CD4-positive, alpha-beta T cell (primary cell): ENCODE measurements around the gene S100A4. TPM values are rescaled to one million over a fixed set of nuclear protein-coding genes. Genes with fewer than 3 reads are reported as not detected.

Experiments
- ATAC-seq: fragments of 200-7000 bp; cut with Tn5 transposase; one replicate; pipeline ENCODE4 v1.10.0; 2022; ENCODE audit warnings: mild to moderate bottlenecking; ENCODE audit not compliant: poor library complexity
- CTCF ChIA-PET: fragments of 350-600 bp; sonication (Branson Sonifier 250); formaldehyde crosslinking; loops from one replicate; lab custom pipeline; 2021; ENCODE audit warnings: antibody characterized with exemption, inconsistent platforms; lab: Charles Lee
- POLR2A ChIA-PET: fragments of 350-600 bp; sonication (Branson Sonifier 250); formaldehyde crosslinking; loops from one replicate; lab custom pipeline; 2021; ENCODE audit warnings: antibody characterized with exemption, inconsistent platforms; lab: Charles Lee
- DNase-seq, 14 experiments: peaks; one replicate each; pipeline ENCODE4 v3.0.0-alpha.2; 2013 to 2020; ENCODE audit warnings: mixed read lengths in 2 of 14
- H3K27ac ChIP-seq, 2 donors: one replicate each; pipeline versions ENCODE4 v1.5.1 to v1.7.0; 2013; ENCODE audit warnings: low read length in 2 of 2, low read depth in 1 of 2, mild to moderate bottlenecking in 1 of 2
- H3K27me3 ChIP-seq, 2 experiments: 1 replicate in 1 of 2; 2 replicates in 1 of 2; pipeline versions ENCODE4 v1.6.1 to v1.7.0; 2013; ENCODE audit warnings: low read length in 2 of 2, control low read depth in 1 of 2, mild to moderate bottlenecking in 1 of 2, moderate library complexity in 1 of 2; ENCODE audit not compliant: insufficient read depth in 2 of 2, control insufficient read depth in 1 of 2
- H3K36me3 ChIP-seq: one replicate; pipeline ENCODE4 v1.6.1; 2013; ENCODE audit warnings: low read length, control low read depth; ENCODE audit not compliant: insufficient read depth
- H3K4me1 ChIP-seq: one replicate; pipeline ENCODE4 v1.6.1; 2013; ENCODE audit warnings: low read length, control low read depth; ENCODE audit not compliant: insufficient read depth
- H3K4me3 ChIP-seq: one replicate; pipeline ENCODE4 v1.5.1; 2013; ENCODE audit warnings: mild to moderate bottlenecking, low read length, moderate library complexity
- H3K9me3 ChIP-seq, 2 experiments: 1 replicate in 1 of 2; 2 replicates in 1 of 2; pipeline versions ENCODE4 v1.6.1 to v1.7.0; 2013; ENCODE audit warnings: low read length in 2 of 2, mild to moderate bottlenecking in 2 of 2, control low read depth in 1 of 2, moderate library complexity in 1 of 2; ENCODE audit not compliant: control insufficient read depth in 1 of 2, insufficient read depth in 1 of 2
- H3K27ac Mint-ChIP-seq: one replicate; pipeline ENCODE4 v1.8.0; 2020; ENCODE audit warnings: mixed read lengths
- H3K27me3 Mint-ChIP-seq: one replicate; pipeline ENCODE4 v1.8.0; 2021; ENCODE audit warnings: mixed read lengths
- H3K36me3 Mint-ChIP-seq: one replicate; pipeline ENCODE4 v1.8.0; 2021; ENCODE audit warnings: low read depth, mixed read lengths
- H3K4me1 Mint-ChIP-seq: one replicate; pipeline ENCODE4 v1.8.0; 2021; ENCODE audit warnings: low read depth, mixed read lengths
- H3K4me3 Mint-ChIP-seq: one replicate; pipeline ENCODE4 v1.8.0; 2020; ENCODE audit warnings: mild to moderate bottlenecking, mixed read lengths
- H3K9me3 Mint-ChIP-seq: one replicate; pipeline ENCODE4 v1.8.0; 2020; ENCODE audit warnings: mixed read lengths
- intact Hi-C, 2 experiments: fragments of 100-400 bp; cut with DNase I in 1 of 2; cut with micrococcal nuclease in 1 of 2; formaldehyde crosslinking; loops; one replicate each; pipeline versions ENCODE4 v1.15.1 to v1.9.0; 2023 to 2025; cut with DNase I, micrococcal nuclease
- total RNA-seq, 174 experiments: library from RNA in 2 of 174; stranded (reverse) in 2 of 174; gene quantifications; one replicate each; pipeline ENCODE4 v1.2.3 and lab custom pipeline; 2021 to 2026
- TF ChIP-seq, protein P1 (sequence below): fragments of 200-600 bp; IDR thresholded peaks from one replicate; pipeline ENCODE4 v1.8.0; 2022; ENCODE audit warnings: antibody characterized with exemption, mild to moderate bottlenecking

The S100A4 gene
- total RNA-seq, 2 experiments from 2014 or later: 297 to 299 TPM

DNA sequence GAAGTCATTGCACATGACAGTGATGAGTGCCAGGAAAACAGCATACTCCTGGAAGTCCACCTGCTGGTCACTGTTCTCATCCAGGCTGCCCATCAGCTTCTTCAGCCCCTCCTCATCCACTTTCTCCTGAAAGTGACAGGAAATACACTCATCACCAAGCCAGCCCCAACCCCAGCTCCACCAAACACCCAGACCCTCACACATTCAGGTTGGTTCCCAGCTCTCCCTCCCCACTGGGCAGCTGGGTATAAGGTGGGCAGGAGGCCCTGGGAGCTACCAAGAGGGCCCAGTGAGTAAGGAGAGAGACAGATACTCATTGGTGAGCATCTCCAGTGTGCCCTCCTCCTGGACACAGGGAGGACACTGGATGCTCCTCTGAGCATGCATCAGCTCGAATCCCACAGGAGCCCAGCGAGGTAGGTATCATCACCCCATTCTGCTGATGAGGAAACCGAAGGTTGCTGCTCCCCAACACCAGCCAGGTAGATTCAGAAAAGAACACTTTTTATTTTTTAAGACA lies 15.9 kb upstream of the S100A4 start:
- no peak overlapping the region for H3K4me3 ChIP-seq
- intact Hi-C loops: no loop called here
- no peaks in the 10 kb centered on the region for H3K36me3 ChIP-seq
- POLR2A ChIA-PET: interaction anchor here (0.8 to 1.2 kb wide), 3 partner anchors 16 to 26 kb away, joined by 3 to 4 read pairs (median 4); partner anchors contain the start of genes S100A4 and S100A6
- H3K27ac Mint-ChIP-seq: no peak overlapping the region
- H3K4me3 Mint-ChIP-seq: no peak overlapping the region
- H3K36me3 Mint-ChIP-seq: no peaks in the 10 kb centered on the region
- DNase-seq: no peak
- no peaks in the 10 kb centered on the region for H3K9me3 Mint-ChIP-seq
- TF ChIP-seq, protein P1, sequence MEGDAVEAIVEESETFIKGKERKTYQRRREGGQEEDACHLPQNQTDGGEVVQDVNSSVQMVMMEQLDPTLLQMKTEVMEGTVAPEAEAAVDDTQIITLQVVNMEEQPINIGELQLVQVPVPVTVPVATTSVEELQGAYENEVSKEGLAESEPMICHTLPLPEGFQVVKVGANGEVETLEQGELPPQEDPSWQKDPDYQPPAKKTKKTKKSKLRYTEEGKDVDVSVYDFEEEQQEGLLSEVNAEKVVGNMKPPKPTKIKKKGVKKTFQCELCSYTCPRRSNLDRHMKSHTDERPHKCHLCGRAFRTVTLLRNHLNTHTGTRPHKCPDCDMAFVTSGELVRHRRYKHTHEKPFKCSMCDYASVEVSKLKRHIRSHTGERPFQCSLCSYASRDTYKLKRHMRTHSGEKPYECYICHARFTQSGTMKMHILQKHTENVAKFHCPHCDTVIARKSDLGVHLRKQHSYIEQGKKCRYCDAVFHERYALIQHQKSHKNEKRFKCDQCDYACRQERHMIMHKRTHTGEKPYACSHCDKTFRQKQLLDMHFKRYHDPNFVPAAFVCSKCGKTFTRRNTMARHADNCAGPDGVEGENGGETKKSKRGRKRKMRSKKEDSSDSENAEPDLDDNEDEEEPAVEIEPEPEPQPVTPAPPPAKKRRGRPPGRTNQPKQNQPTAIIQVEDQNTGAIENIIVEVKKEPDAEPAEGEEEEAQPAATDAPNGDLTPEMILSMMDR: no peak
- H3K27ac ChIP-seq: no peak overlapping the region
- H3K4me1 Mint-ChIP-seq: peaks cover 10% of the 10 kb centered on the region
- CTCF ChIA-PET: no interaction called here
- no peaks in the 10 kb centered on the region for H3K27me3 Mint-ChIP-seq
- H3K4me1 ChIP-seq: peaks cover 14% of the 10 kb centered on the region
- no peaks in the 10 kb centered on the region for H3K27me3 ChIP-seq
- ATAC-seq: no peak
- H3K9me3 ChIP-seq: no peaks in the 10 kb centered on the region

DNA sequence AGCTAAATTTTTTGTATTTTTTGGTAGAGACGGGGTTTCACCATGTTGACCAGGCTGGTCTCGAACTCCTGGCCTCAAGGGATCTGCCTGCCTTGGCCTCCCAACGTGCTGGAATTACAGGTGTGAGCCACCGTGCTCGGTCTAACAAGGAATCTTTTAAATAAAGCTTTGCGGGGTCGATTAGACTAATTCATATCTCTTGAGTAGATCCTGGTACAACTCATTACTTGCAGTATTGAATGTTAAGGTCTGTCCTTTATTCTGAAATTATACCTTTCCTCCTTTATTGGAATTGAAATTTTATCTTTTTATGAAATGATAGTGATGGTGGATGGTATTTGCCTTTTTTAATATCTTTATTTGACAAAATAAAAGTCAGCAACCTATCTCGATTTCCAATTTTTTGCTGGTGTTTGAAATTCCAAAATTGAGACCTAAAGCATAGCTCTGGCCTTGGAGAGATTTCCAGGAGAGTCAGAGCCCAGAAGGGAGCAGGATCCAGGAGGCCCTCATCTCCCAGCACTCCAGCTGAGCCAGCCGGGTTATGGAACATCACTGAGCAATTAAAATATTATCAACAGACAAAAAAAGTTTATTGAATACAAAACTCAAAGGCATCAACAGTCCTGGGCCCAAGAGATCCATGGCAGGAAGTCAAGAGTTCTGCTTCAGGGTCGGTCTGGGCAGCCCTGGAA lies 15.3 kb upstream of the S100A4 start:
- H3K4me3 Mint-ChIP-seq: no peak overlapping the region
- Histone ChIP-seq H3K27ac (no peak overlapping the region), H3K4me1 (peaks cover 8% of the 10 kb centered on the region), H3K9me3 (no peaks in the 10 kb centered on the region), H3K4me3 (no peak overlapping the region), H3K36me3 (no peaks in the 10 kb centered on the region), H3K27me3 (no peaks in the 10 kb centered on the region)
- intact Hi-C loops: no loop called here
- no peaks in the 10 kb centered on the region for H3K36me3 Mint-ChIP-seq
- no peak overlapping the region for H3K27ac Mint-ChIP-seq
- TF ChIP-seq, protein P1: no peak
- ChIA-PET POLR2A (interaction anchor here (0.8 kb wide), 1 partner anchor 16 kb away, joined by 4 read pairs; the partner anchor contains the start of gene S100A4), CTCF (no interaction called here)
- H3K9me3 Mint-ChIP-seq: no peaks in the 10 kb centered on the region
- no peak for ATAC-seq
- DNase-seq: no peak
- peaks cover 4% of the 10 kb centered on the region for H3K4me1 Mint-ChIP-seq
- no peaks in the 10 kb centered on the region for H3K27me3 Mint-ChIP-seq

GRCh38 chr1:153560241-153560640 lies 14.6 kb upstream of the S100A4 start:
- H3K9me3 Mint-ChIP-seq: no peaks in the 10 kb centered on the region
- no peaks in the 10 kb centered on the region for H3K4me1 Mint-ChIP-seq
- Histone ChIP-seq H3K4me1 (peaks cover under 1% of the 10 kb centered on the region), H3K36me3 (no peaks in the 10 kb centered on the region), H3K27ac (no peak overlapping the region), H3K4me3 (no peak overlapping the region), H3K9me3 (no peaks in the 10 kb centered on the region), H3K27me3 (no peaks in the 10 kb centered on the region)
- no peak overlapping the region for H3K4me3 Mint-ChIP-seq
- DNase-seq: no peak
- no peaks in the 10 kb centered on the region for H3K36me3 Mint-ChIP-seq
- intact Hi-C loops: no loop called here
- no peak for ATAC-seq
- no peaks in the 10 kb centered on the region for H3K27me3 Mint-ChIP-seq
- no peak overlapping the region for H3K27ac Mint-ChIP-seq
- ChIA-PET POLR2A (no interaction called here), CTCF (no interaction called here)
- TF ChIP-seq, protein P1: no peak
